Measurements from ENCODE around the gene PPP1CC.
"Not testable (repeated sequence)": the region's sequence is repeated elsewhere in the genome, so short reads cannot be mapped to it uniquely, and the experiment has no call there.

The PPP1CC gene

GRCh38 chr12:110754101-110754793 lies 11.6 kb upstream of the PPP1CC start:
- no peak for DNase-seq

- DNase-seq, result no peak
These were observed 8.2 kb upstream of the PPP1CC start for GRCh38 chr12:110750784-110751461.

GRCh38 chr12:110746550-110746949 lies 3.9 kb upstream of the PPP1CC start:
- DNase-seq, result no peak

- no peak for DNase-seq
These were observed 3.0 kb upstream of the PPP1CC start for GRCh38 chr12:110745542-110746284.

- DNase-seq, result no peak
These were observed 2.0 kb upstream of the PPP1CC start for GRCh38 chr12:110744601-110745264.

GRCh38 chr12:110744151-110744571 lies 1.5 kb upstream of the PPP1CC start:
- DNase-seq, result no peak

- no peak for DNase-seq
These were observed 941 bp upstream of the PPP1CC start for GRCh38 chr12:110743571-110744093.

- DNase-seq, result no peak
These were observed 484 bp downstream of the PPP1CC start for GRCh38 chr12:110742096-110742717.

- no peak for DNase-seq
These were observed 1.2 kb downstream of the PPP1CC start for GRCh38 chr12:110741341-110742095.

- DNase-seq, result no peak
These were observed 2.8 kb downstream of the PPP1CC start for GRCh38 chr12:110739894-110740293.

GRCh38 chr12:110739488-110739887 lies 3.2 kb downstream of the PPP1CC start:
- no peak for DNase-seq

GRCh38 chr12:110737532-110737931 lies 5.2 kb downstream of the PPP1CC start:
- no peak for DNase-seq

GRCh38 chr12:110737016-110737415 lies 5.7 kb downstream of the PPP1CC start:
- DNase-seq, result not testable (repeated sequence)

- DNase-seq, result no peak
These were observed 8.8 kb downstream of the PPP1CC start for GRCh38 chr12:110733900-110734299.

GRCh38 chr12:110733089-110733715 lies 9.5 kb downstream of the PPP1CC start:
- DNase-seq, result no peak

GRCh38 chr12:110732572-110732971 lies 10.1 kb downstream of the PPP1CC start:
- no peak for DNase-seq

GRCh38 chr12:110731479-110731878 lies 11.2 kb downstream of the PPP1CC start:
- DNase-seq, result no peak

GRCh38 chr12:110728628-110729027 lies 14.1 kb downstream of the PPP1CC start:
- DNase-seq, result no peak

- no peak for DNase-seq
These were observed 15.9 kb downstream of the PPP1CC start for GRCh38 chr12:110726708-110727369.

GRCh38 chr12:110726028-110726427 lies 16.7 kb downstream of the PPP1CC start:
- DNase-seq, result no peak

GRCh38 chr12:110725267-110725666 lies 17.4 kb downstream of the PPP1CC start:
- DNase-seq, result no peak

Measured in activated effector memory CD4-positive, alpha-beta T cell treated with Interleukin-2 at 50 U/mL for 16 hours (primary cell).